ENCODE measurements around the gene DARS2.

DARS2 gene

GRCh38 chr1:173888749-173889148 lies 64.3 kb downstream of the DARS2 start:
- no peak for DNase-seq

GRCh38 chr1:173889885-173890284 lies 65.4 kb downstream of the DARS2 start:
- DNase-seq, result no peak

DNA sequence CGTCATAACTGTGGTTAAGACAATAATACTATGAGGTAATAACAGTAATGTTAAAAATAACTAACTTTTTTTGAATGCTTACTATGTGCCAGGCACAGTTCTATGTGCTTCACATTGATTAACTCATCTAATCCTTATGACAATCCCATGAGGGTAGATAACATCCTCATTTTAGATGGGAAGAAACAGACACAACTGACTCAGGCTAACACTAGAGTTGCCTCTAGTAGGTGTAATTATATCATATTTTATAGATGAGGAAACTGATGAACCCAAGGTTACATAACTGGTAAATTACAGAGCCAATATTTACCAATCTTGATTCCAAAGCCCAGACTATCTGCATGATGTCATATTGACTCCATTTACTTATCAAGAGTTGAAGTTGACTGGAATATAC lies 69.1 kb downstream of the DARS2 start:
- no peak for DNase-seq

GRCh38 chr1:173894189-173894588 lies 69.7 kb downstream of the DARS2 start:
- DNase-seq, result no peak

DNA sequence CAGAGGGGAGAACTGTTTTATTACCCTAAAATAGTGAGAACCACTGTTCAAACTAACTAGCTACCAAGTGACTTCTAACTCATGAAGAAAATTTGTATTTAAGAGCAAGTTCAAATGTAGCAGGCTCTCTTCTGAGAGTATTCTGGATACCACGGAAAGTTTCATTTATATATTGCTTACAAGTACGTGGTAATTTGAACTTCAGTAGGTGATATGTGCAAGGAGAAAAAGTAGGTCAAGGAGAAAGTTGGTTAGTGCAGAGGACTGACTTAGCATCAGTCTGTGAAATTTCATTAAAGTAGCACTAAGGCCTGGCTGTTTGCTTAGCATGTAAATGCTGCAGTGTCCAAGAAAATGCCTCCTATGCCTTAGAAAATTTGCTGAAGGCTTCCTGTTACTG lies 76.0 kb downstream of the DARS2 start:
- DNase-seq, result no peak

- no peak for DNase-seq
Observed at GRCh38 chr1:173900992-173901391, 76.5 kb downstream of the DARS2 start.

- DNase-seq, result no peak
Observed at GRCh38 chr1:173903827-173904531, 79.5 kb downstream of the DARS2 start.

Data from NCI-H1694 (cell line).